A549 (cell line): ENCODE results near the gene PEA15. TPM values are rescaled to one million over a fixed set of nuclear protein-coding genes. Genes with fewer than 3 reads are reported as not detected.
A peak's percentile ranks its signal among the peaks of the same experiment; 100 is the strongest.

Experiments used
- ATAC-seq, 2 experiments: fragments of 200-7000 bp in 1 of 2; fragments of >200 bp in 1 of 2; cut with Nextera tagmentation in 1 of 2; cut with Tn5 transposase in 1 of 2; 3 replicates each; pipeline versions ENCODE4 v1.8.0 to v1.9.1; 2018 to 2020; ENCODE audit warnings: mild to moderate bottlenecking in 1 of 2, moderate library complexity in 1 of 2
- CTCF ChIA-PET: fragments of 300-600 bp; sonication (Branson Sonifier 250); formaldehyde crosslinking; extraction: SDS; loops from one replicate; lab custom pipeline; 2021; ENCODE audit warnings: antibody characterized with exemption, inconsistent platforms; lab: Yijun Ruan, JAX
- POLR2A ChIA-PET: fragments of 350-600 bp; formaldehyde crosslinking; extraction: SDS; loops from one replicate; lab custom pipeline; 2021; ENCODE audit warnings: antibody characterized with exemption, inconsistent platforms; lab: Yijun Ruan, JAX
- DNase-seq, 2 experiments: peaks; one replicate each; pipeline versions ENCODE4 v3.0.0 to v3.0.0-alpha.2; 2011 to 2016; ENCODE audit warnings: low read depth in 1 of 2, low spot score in 1 of 2
- FAIRE-seq: peaks from 2 replicates; lab custom pipeline; 2011; peaks lifted over from hg19 to GRCh38; lab: Jason Lieb, UNC
- H3K27ac ChIP-seq, 2 experiments: fragments of >200 bp; sonication (Bioruptor Twin); formaldehyde crosslinking; 3 replicates each; pipeline ENCODE4 v1.5.1; 2016 to 2017
- H3K4me1 ChIP-seq: fragments of >200 bp; sonication (Bioruptor Twin); formaldehyde crosslinking; 3 replicates; pipeline ENCODE4 v1.6.1; 2016
- H3K4me2 ChIP-seq: fragments of >200 bp; sonication (Bioruptor Twin); formaldehyde crosslinking; 3 replicates; pipeline ENCODE4 v1.6.1; 2016
- H3K4me3 ChIP-seq: fragments of >200 bp; sonication (Bioruptor Twin); formaldehyde crosslinking; 3 replicates; pipeline ENCODE4 v1.5.1; 2016
- H3K9me3 ChIP-seq: fragments of >200 bp; sonication (Bioruptor Twin); formaldehyde crosslinking; 3 replicates; pipeline ENCODE4 v1.6.1; 2016
- FOXS1 ChIP-seq: fragments of 250-450 bp; sonication (Bioruptor Pico); IDR thresholded peaks from 2 replicates; pipeline ENCODE4 v1.5.0; 2020; ENCODE audit warnings: mild to moderate bottlenecking, moderate library complexity
- GATA3 ChIP-seq: IDR thresholded peaks from 2 replicates; pipeline ENCODE4 v1.6.1; 2012; ENCODE audit warnings: borderline replicate concordance
- HEYL ChIP-seq: fragments of 250-450 bp; sonication (Bioruptor Pico); IDR thresholded peaks from 2 replicates; pipeline ENCODE4 v1.8.0; 2021; ENCODE audit warnings: mild to moderate bottlenecking, moderate library complexity
- HOXB13 ChIP-seq: fragments of 250-450 bp; sonication (Bioruptor Pico); IDR thresholded peaks from 2 replicates; pipeline ENCODE4 v1.5.0; 2020; ENCODE audit warnings: low read depth, mild to moderate bottlenecking, moderate library complexity
- JUN ChIP-seq, 2 experiments: fragments of >200 bp; sonication (Bioruptor Twin); formaldehyde crosslinking; IDR thresholded peaks; 2 replicates in 1 of 2; 3 replicates in 1 of 2; pipeline ENCODE4 v1.6.1; 2016 to 2017
- POLR2AphosphoS2 ChIP-seq: conservative IDR thresholded peaks from 2 replicates; pipeline ENCODE4 v1.6.1; 2012; ENCODE audit warnings: low read length, improper control_type of control experiment, inconsistent platforms
- RAD21 ChIP-seq, 2 experiments: fragments of >200 bp in 1 of 2; sonication (Bioruptor Twin) in 1 of 2; formaldehyde crosslinking in 1 of 2; IDR thresholded peaks in 1 of 2; conservative IDR thresholded peaks in 1 of 2; 2 replicates in 1 of 2; 3 replicates in 1 of 2; pipeline ENCODE4 v1.6.1; 2012 to 2018; ENCODE audit warnings: inconsistent platforms in 1 of 2
- RARB ChIP-seq: fragments of 250-450 bp; sonication (Bioruptor Pico); IDR thresholded peaks from 2 replicates; pipeline ENCODE4 v1.8.0; 2021; ENCODE audit warnings: mild to moderate bottlenecking, moderate library complexity
- RFX5 ChIP-seq: fragments of 450-650 bp; IDR thresholded peaks from 2 replicates; pipeline ENCODE4 v1.7.1; 2014; ENCODE audit warnings: antibody characterized with exemption, mild to moderate bottlenecking, moderate library complexity
- SMC3 ChIP-seq: fragments of >200 bp; sonication (Bioruptor Twin); formaldehyde crosslinking; IDR thresholded peaks from 3 replicates; pipeline ENCODE4 v1.6.1; 2018; ENCODE audit warnings: inconsistent platforms
- SREBF2 ChIP-seq: fragments of 450-650 bp; IDR thresholded peaks from 2 replicates; pipeline ENCODE4 v1.6.1; 2014; ENCODE audit warnings: mild to moderate bottlenecking, moderate library complexity
- TFCP2L1 ChIP-seq: fragments of 250-450 bp; sonication (Bioruptor Pico); IDR thresholded peaks from 2 replicates; pipeline ENCODE4 v1.5.0; 2021; ENCODE audit warnings: mild to moderate bottlenecking
- ZC3H11A ChIP-seq: fragments of 450-650 bp; IDR thresholded peaks from 2 replicates; pipeline ENCODE4 v1.6.1; 2014; ENCODE audit warnings: antibody characterized with exemption, mild to moderate bottlenecking
- WGBS: methylation state at CpG from one replicate; pipeline ENCODE4 v1.1.6; 2017; ENCODE audit errors: missing lambda C conversion rate; 5-methylcytosine and 5-hydroxymethylcytosine counted together
- polyA plus RNA-seq, 4 experiments: library from polyadenylated mRNA; depleted of rRNA in 3 of 4; stranded (reverse); fragments of >200 nt; fragmentation: RNase III in 1 of 4; extraction: RNeasy Plus Mini Kit Qiagen cat#74134 plus additional on column Dnase treatment in 1 of 4; gene quantifications; 2 replicates in 3 of 4; 3 replicates in 1 of 4; pipeline ENCODE4 v1.2.3, GENCODE V29; 2011 to 2017
- TF ChIP-seq, protein P1 (sequence below): IDR thresholded peaks from 2 replicates; pipeline ENCODE4 v1.6.1; 2012; ENCODE audit warnings: low read depth, borderline replicate concordance
- TF ChIP-seq, protein P2 (sequence below): IDR thresholded peaks from 2 replicates; pipeline ENCODE4 v1.6.1; 2012
- TF ChIP-seq, protein P3 (sequence below): fragments of >200 bp; sonication (Bioruptor Twin); formaldehyde crosslinking; IDR thresholded peaks from 3 replicates; pipeline ENCODE4 v1.5.1; 2016
- TF ChIP-seq, protein P4 (sequence below): fragments of >200 bp; sonication (Bioruptor Twin); formaldehyde crosslinking; IDR thresholded peaks from 2 replicates; pipeline ENCODE4 v1.6.1; 2016
- TF ChIP-seq, protein P5 (sequence below): fragments of 200-600 bp; sonication (generic); IDR thresholded peaks from 2 replicates; pipeline ENCODE4 v1.6.1; 2016; ENCODE audit warnings: antibody characterized with exemption, mild to moderate bottlenecking, moderate library complexity
- TF ChIP-seq, protein P6 (sequence below): fragments of 250-450 bp; sonication (Bioruptor Pico); IDR thresholded peaks from 2 replicates; pipeline ENCODE4 v1.5.0; 2020; ENCODE audit warnings: low read depth, mild to moderate bottlenecking, moderate library complexity

The PEA15 gene
- polyA plus RNA-seq, 2 of the 4 experiments (the other 2 are of a cell fraction): 115 to 136 TPM

DNA sequence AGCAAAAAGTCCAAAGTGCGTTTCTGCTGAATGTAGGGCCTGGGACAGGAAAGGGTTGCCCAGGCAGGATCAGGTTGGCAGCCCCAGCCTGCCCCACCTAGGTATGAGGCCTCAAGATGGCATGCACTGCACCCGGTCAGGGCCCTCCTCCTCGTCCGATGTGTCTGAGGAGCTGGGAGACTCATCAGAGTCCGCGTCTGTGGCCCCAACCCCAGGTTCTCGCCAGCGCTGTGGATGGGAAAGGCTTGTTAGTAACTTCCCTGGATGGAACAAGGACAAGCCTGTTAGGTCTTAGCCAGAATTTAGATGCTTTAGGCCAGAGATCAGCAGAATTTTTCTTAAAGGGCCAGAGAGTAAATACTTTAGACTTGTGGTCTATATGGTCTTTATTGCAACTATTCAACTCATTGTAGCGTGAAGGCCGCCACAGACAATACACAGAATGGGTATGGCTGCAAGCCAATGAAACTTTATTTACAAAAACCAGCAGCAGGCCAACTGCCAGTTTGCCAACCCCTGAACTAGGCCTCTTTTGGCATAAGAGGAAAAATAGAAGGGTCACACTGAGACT is 12.4 kb downstream of the PEA15 start:
- peak in 1 of 2 experiments; percentile 15; a peak in 3 of 6 replicates for ATAC-seq
- no peak for FAIRE-seq
- no peak overlapping the region for H3K4me3 ChIP-seq
- no peaks in the 10 kb centered on the region for H3K9me3 ChIP-seq
- ChIA-PET POLR2A (no interaction called here), CTCF (interaction anchor here (0.7 to 7.1 kb wide), 8 partner anchors 11 to 181 kb away, joined by 3 to 128 read pairs (median 13); partner anchors contain the start of genes CASQ1 and PEA15)
- H3K4me2 ChIP-seq: no peak overlapping the region
- H3K4me1 ChIP-seq: peaks cover 19% of the 10 kb centered on the region; the same call in 2 of the 3 replicates
- no peak overlapping the region for H3K27ac ChIP-seq
- 87% methylated on average over 10 of the region's 10 CpGs for WGBS
- no peak for TF ChIP-seq HOXB13 (CRISPR knock-in tag)
- TF ChIP-seq, protein P1, sequence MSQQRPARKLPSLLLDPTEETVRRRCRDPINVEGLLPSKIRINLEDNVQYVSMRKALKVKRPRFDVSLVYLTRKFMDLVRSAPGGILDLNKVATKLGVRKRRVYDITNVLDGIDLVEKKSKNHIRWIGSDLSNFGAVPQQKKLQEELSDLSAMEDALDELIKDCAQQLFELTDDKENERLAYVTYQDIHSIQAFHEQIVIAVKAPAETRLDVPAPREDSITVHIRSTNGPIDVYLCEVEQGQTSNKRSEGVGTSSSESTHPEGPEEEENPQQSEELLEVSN: no peak
- TF ChIP-seq, protein P2, sequence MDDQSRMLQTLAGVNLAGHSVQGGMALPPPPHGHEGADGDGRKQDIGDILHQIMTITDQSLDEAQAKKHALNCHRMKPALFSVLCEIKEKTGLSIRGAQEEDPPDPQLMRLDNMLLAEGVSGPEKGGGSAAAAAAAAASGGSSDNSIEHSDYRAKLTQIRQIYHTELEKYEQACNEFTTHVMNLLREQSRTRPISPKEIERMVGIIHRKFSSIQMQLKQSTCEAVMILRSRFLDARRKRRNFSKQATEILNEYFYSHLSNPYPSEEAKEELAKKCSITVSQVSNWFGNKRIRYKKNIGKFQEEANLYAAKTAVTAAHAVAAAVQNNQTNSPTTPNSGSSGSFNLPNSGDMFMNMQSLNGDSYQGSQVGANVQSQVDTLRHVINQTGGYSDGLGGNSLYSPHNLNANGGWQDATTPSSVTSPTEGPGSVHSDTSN: no peak
- TF ChIP-seq RFX5: no peak
- TF ChIP-seq SREBF2: no peak
- no peak for TF ChIP-seq JUN (IDR thresholded peaks at IDR 0.05)
- TF ChIP-seq, all 56 proteins: peak for 0
- DNase-seq: no peak

DNA sequence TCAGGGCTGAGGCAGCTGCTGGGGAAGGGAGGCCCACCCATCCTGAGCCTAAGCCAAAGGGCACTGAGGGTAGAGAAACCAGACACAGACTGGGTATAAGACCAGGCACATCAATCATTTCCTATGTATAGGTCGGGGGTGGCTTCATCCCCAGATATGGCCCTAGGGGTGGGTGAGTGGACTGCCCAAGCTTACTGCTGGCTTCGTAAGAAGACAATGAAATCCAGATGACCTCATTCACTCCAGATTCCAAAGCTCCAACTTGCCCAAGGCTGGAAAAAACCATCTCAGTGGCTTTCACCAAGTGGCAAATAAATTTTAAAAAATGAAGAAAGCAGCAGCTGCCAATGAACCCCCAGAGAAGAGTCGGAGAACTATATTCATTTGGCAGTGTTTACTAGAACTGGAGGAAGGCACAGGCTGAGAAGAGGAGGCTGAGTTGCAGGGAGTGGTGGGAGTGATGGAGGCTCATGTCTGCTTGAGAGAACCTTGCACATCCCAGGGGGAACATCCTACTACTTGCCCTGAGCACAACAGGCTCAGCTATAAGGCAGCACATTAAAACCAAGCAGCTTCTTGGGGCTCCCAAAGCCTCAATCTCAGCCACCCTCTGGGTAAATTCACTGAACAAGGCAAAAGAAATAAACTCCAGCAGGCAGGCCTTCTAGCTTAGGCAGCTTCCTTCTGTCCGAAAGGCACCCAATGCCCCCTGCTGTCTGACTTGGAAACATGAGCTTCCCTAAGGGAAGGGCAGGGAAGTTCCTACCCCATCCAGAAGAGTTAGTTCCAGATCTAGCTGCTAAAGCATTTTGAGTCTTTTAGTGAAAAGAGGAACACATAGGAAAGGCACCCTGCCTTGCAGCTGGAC is 14.1 kb downstream of the PEA15 start:
- WGBS: 66% methylated on average over 4 of the region's 4 CpGs
- TF ChIP-seq FOXS1 (CRISPR knock-in tag) (no peak), HEYL (CRISPR knock-in tag) (no peak), SMC3 (peak; percentile 82), RAD21 (conservative IDR thresholded peaks at IDR 0.05 in 1 of 2, IDR thresholded peaks at IDR 0.05 in 1 of 2) (peak; percentile 72 to 74)
- TF ChIP-seq, protein P3, sequence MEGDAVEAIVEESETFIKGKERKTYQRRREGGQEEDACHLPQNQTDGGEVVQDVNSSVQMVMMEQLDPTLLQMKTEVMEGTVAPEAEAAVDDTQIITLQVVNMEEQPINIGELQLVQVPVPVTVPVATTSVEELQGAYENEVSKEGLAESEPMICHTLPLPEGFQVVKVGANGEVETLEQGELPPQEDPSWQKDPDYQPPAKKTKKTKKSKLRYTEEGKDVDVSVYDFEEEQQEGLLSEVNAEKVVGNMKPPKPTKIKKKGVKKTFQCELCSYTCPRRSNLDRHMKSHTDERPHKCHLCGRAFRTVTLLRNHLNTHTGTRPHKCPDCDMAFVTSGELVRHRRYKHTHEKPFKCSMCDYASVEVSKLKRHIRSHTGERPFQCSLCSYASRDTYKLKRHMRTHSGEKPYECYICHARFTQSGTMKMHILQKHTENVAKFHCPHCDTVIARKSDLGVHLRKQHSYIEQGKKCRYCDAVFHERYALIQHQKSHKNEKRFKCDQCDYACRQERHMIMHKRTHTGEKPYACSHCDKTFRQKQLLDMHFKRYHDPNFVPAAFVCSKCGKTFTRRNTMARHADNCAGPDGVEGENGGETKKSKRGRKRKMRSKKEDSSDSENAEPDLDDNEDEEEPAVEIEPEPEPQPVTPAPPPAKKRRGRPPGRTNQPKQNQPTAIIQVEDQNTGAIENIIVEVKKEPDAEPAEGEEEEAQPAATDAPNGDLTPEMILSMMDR: peak; percentile 61
- TF ChIP-seq, protein P4, sequence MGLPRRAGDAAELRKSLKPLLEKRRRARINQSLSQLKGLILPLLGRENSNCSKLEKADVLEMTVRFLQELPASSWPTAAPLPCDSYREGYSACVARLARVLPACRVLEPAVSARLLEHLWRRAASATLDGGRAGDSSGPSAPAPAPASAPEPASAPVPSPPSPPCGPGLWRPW: no peak
- TF ChIP-seq, all 56 proteins: peak for 3
- no peak for FAIRE-seq
- Histone ChIP-seq H3K9me3 (no peaks in the 10 kb centered on the region), H3K4me3 (no peak overlapping the region), H3K4me1 (peaks cover 19% of the 10 kb centered on the region; the same call in 2 of the 3 replicates), H3K27ac (0 out of 6 replicates have a peak overlapping the region, but pooled peaks of 1 of the 2 experiments have one; percentile 5), H3K4me2 (no peak overlapping the region)
- ATAC-seq: peak; percentile 87 to 88
- DNase-seq: peak; percentile 55 to 70
- CTCF ChIA-PET: interaction anchor here (0.5 to 7.1 kb wide), 38 partner anchors 8 to 759 kb away, joined by 3 to 128 read pairs (median 5); partner anchors contain the start of genes CASQ1, DCAF8 and PEA15
- POLR2A ChIA-PET: interaction anchor here (1.0 to 1.3 kb wide), 2 partner anchors 26 to 118 kb away, joined by 3 to 4 read pairs; no protein-coding TSS in a partner anchor

DNA sequence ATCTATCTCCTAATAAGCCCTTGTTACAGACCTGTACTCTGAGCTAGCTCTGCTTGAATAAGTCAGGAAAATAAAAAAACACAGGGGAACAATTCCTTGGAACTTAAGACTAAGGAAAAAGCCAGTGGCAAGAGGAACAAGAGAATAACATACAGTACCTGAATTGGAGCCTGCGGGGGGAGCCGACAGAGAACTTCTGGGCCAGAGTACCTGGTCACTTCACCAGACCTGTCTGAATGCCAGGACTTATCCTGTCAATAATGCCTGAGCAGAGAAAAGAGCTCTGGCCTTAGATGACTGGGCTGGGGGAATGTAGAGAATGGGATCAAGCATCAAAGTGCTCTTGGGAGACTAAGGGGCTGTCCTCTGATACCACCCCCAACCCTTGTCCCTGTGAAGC is 15.1 kb downstream of the PEA15 start:
- Histone ChIP-seq H3K4me2 (no peak overlapping the region), H3K4me3 (no peak overlapping the region), H3K9me3 (no peaks in the 10 kb centered on the region), H3K27ac (no peak overlapping the region), H3K4me1 (peaks cover 19% of the 10 kb centered on the region; the same call in 2 of the 3 replicates)
- no peak for ATAC-seq
- ChIA-PET POLR2A (interaction anchor here (1.3 kb wide), 1 partner anchor 119 kb away, joined by 4 read pairs; no protein-coding TSS in a partner anchor), CTCF (interaction anchor here (0.5 to 7.1 kb wide), 29 partner anchors 9 to 170 kb away, joined by 3 to 128 read pairs (median 5); partner anchors contain the start of genes CASQ1, DCAF8 and PEA15)
- no peak for DNase-seq
- WGBS: 91% methylated on average over 2 of the region's 2 CpGs
- no peak for FAIRE-seq
- TF ChIP-seq, protein P1: no peak
- TF ChIP-seq TFCP2L1 (CRISPR knock-in tag) (no peak), ZC3H11A (no peak), FOXS1 (CRISPR knock-in tag) (no peak), RARB (CRISPR knock-in tag) (no peak), GATA3 (no peak), POLR2AphosphoS2 (no peak)
- TF ChIP-seq, protein P5, sequence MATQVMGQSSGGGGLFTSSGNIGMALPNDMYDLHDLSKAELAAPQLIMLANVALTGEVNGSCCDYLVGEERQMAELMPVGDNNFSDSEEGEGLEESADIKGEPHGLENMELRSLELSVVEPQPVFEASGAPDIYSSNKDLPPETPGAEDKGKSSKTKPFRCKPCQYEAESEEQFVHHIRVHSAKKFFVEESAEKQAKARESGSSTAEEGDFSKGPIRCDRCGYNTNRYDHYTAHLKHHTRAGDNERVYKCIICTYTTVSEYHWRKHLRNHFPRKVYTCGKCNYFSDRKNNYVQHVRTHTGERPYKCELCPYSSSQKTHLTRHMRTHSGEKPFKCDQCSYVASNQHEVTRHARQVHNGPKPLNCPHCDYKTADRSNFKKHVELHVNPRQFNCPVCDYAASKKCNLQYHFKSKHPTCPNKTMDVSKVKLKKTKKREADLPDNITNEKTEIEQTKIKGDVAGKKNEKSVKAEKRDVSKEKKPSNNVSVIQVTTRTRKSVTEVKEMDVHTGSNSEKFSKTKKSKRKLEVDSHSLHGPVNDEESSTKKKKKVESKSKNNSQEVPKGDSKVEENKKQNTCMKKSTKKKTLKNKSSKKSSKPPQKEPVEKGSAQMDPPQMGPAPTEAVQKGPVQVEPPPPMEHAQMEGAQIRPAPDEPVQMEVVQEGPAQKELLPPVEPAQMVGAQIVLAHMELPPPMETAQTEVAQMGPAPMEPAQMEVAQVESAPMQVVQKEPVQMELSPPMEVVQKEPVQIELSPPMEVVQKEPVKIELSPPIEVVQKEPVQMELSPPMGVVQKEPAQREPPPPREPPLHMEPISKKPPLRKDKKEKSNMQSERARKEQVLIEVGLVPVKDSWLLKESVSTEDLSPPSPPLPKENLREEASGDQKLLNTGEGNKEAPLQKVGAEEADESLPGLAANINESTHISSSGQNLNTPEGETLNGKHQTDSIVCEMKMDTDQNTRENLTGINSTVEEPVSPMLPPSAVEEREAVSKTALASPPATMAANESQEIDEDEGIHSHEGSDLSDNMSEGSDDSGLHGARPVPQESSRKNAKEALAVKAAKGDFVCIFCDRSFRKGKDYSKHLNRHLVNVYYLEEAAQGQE: no peak
- TF ChIP-seq, protein P6, sequence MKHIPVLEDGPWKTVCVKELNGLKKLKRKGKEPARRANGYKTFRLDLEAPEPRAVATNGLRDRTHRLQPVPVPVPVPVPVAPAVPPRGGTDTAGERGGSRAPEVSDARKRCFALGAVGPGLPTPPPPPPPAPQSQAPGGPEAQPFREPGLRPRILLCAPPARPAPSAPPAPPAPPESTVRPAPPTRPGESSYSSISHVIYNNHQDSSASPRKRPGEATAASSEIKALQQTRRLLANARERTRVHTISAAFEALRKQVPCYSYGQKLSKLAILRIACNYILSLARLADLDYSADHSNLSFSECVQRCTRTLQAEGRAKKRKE: no peak
